ENCODE measurements around the gene MAPK1IP1L.

Gene MAPK1IP1L

GRCh38 chr14:55118761-55119160, 67.3 kb downstream of the MAPK1IP1L start:
- Histone ChIP-seq H3K4me3 (replicated peaks; ENCODE audit: insufficient read depth, low read length) (no peak overlapping the region), H3K27me3 (ENCODE audit: insufficient read depth, poor library complexity, severe bottlenecking) (no peaks in the 10 kb centered on the region), H3K27ac (replicated peaks) (peak overlapping the region; percentile 73)
- DNase-seq (ENCODE audit: low read depth in 1 of 2, low spot score in 1 of 2), result no peak
- TF ChIP-seq SPI1 (IDR thresholded peaks at IDR 0.05; ENCODE audit: borderline replicate concordance, low read depth) (no peak), GABPA (IDR thresholded peaks at IDR 0.05; ENCODE audit: low read depth) (no peak)
